Activated naive CD8-positive, alpha-beta T cell treated with anti-CD3 and anti-CD28 coated beads, Interleukin-2, amount 10 ng/mL, durations not matched to agents 7 days and 5 days (primary cell): ENCODE results near the gene CEND1. TPM values are rescaled to one million over a fixed set of nuclear protein-coding genes. Genes with fewer than 3 reads are reported as not detected.

ENCODE experiments used
- ATAC-seq: fragments of 150-1000 bp; cut with Tn5 transposase; one replicate; pipeline ENCODE4 v1.10.0; 2021; ENCODE audit warnings: low read depth, moderate library complexity
- POLR2A ChIA-PET: fragments of 350-600 bp; sonication (Branson Sonifier 250); formaldehyde crosslinking; loops from one replicate; lab custom pipeline; 2021; ENCODE audit warnings: antibody characterized with exemption; lab: Charles Lee
- DNase-seq: peaks from one replicate; pipeline ENCODE4 v3.0.0; 2021
- H3K27ac Mint-ChIP-seq: one replicate; pipeline ENCODE4 v1.8.0; 2022; ENCODE audit warnings: mild to moderate bottlenecking, mixed read lengths
- H3K27me3 Mint-ChIP-seq: one replicate; pipeline ENCODE4 v1.8.0; 2022; ENCODE audit warnings: mild to moderate bottlenecking, moderate library complexity, mixed read lengths
- H3K36me3 Mint-ChIP-seq: one replicate; pipeline ENCODE4 v1.8.0; 2021; ENCODE audit warnings: mild to moderate bottlenecking, mixed read lengths
- H3K4me1 Mint-ChIP-seq: one replicate; pipeline ENCODE4 v1.8.0; 2021; ENCODE audit warnings: mixed read lengths
- H3K4me3 Mint-ChIP-seq: one replicate; pipeline ENCODE4 v1.8.0; 2022; ENCODE audit warnings: mild to moderate bottlenecking, moderate library complexity, mixed read lengths
- H3K9me3 Mint-ChIP-seq: one replicate; pipeline ENCODE4 v1.8.0; 2021; ENCODE audit warnings: mixed read lengths
- total RNA-seq, 2 experiments: library from RNA; stranded (reverse); gene quantifications; one replicate each; pipeline ENCODE4 v1.2.3, GENCODE V29; 2021

CEND1 gene
- total RNA-seq = under 1 TPM in 1 of 2 experiments, not detected in 1; 0.37 TPM

DNA sequence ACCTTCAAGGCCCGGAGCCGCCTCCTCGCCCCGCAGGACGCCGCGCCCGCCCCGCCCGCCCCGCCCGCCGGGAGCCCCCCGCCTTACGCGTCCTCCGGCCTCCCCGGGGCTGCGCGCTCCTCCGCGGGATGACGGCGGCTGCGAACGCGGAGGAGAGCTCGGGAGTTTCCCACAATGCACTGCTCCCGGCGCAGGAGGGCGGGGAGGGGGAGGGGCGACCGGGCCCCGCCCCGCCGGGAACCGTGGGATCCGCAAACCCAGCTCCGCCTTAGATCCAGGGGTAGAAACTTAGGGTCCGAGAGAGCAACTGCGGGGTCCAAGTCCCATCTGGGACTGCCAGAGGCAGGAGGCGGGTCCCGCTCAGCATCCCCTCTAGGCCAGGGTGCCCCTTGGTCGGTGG lies at the start of gene CEND1:
TSS of gene CEND1 (minus strand) at position 148 of the 400 bp plus-strand sequence. CDS start 1,514 bp downstream, outside the sequence.
- Mint-ChIP-seq H3K36me3 (peaks cover 3% of the 10 kb centered on the region), H3K4me3 (no peak within 1 kb of the TSS), H3K27ac (no peak within 1 kb of the TSS), H3K27me3 (no peaks in the 10 kb centered on the region), H3K9me3 (no peaks in the 10 kb centered on the region), H3K4me1 (peaks cover 5% of the 10 kb centered on the region)
- DNase-seq (no peak), ATAC-seq (peak; percentile 16)
- POLR2A ChIA-PET = interaction anchor here (0.6 to 3.5 kb wide), 3 partner anchors 12 to 17 kb away, joined by 3 to 20 read pairs (median 3); partner anchors contain the start of gene GATD1

DNA sequence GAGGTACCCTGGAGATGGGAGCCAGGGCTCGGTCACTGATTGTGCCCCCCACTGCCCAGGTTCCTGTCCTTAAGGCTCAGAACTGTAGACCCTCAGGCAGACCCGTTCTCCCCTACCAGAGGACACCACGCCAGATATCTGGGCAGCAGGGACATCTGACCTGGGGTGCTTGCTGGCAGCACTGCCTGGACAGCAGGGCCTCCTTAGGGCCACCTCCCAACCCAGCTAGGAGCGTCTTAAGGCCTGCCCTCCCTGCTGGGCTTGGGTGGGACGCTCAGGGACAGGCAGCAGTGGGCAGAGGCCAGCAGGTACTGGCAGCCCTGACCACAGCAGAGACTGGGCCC lies 49.4 kb upstream of the CEND1 start:
- DNase-seq = no peak
- Mint-ChIP-seq H3K4me3 (no peak overlapping the region), H3K9me3 (no peaks in the 10 kb centered on the region), H3K27ac (no peak overlapping the region), H3K27me3 (no peaks in the 10 kb centered on the region), H3K4me1 (peaks cover 12% of the 10 kb centered on the region), H3K36me3 (peaks cover 6% of the 10 kb centered on the region)
- ATAC-seq = no peak
- POLR2A ChIA-PET = no interaction called here

DNA sequence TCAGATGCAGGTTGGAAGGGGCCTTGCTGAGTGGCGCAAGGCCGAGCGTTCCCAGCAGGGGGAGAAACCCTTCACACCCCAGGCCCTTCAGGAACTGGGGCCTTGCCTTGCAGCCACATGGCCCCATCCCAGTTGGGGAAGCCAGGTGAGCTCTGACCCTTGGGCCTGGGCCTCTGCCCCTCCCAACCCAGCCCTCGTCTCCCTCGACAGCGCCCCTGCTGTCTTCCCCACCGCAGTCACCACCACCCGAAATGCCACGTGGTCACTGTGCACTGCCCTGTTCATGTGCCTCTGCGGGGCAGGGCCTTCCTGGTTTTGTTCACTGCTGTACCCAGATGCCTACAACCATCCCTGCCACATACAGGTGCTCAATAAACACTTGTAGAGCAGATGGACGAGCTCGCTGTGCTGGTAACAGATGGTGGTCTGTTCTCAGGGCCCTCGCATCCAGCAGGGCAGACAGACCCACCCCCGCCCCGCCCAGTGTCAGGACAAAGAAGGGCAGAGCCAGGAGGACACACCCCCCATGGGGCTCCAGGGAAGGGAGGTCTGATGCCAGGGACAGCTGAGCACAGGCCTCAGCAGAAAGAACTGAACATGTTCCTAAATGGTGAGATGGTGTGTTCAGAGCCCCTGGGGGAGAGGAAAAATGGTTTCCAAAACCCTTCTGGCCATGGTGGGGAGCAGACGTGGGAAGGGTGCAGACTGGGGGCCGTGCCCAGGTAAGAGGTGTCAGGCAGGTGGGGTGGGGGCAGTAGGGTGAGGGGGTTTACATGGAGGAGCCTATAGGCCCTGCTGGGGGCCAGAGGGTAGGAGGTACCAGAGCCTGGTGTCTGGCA lies 48.8 kb upstream of the CEND1 start:
- DNase-seq (no peak), ATAC-seq (no peak)
- Mint-ChIP-seq H3K27ac (no peak overlapping the region), H3K4me3 (no peak overlapping the region), H3K27me3 (no peaks in the 10 kb centered on the region), H3K4me1 (peaks cover 12% of the 10 kb centered on the region), H3K9me3 (no peaks in the 10 kb centered on the region), H3K36me3 (peaks cover 6% of the 10 kb centered on the region)
- POLR2A ChIA-PET = interaction anchor here (0.6 kb wide), 1 partner anchor 28 kb away, joined by 3 read pairs; no protein-coding TSS in a partner anchor

DNA sequence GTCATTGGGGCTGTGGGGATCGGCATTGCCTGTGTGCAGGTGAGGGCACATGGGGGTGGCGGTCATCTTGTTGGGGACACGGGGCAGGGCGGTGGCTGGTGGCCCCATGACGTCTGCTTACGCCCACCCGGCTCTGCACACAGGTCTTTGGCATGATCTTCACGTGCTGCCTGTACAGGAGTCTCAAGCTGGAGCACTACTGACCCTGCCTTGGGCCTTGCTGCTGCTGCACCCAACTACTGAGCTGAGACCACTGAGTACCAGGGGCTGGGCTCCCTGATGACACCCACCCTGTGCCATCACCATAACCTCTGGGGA lies 48.1 kb upstream of the CEND1 start:
- no peak overlapping the region for H3K27ac Mint-ChIP-seq
- H3K27me3 Mint-ChIP-seq = no peaks in the 10 kb centered on the region
- no peak overlapping the region for H3K4me3 Mint-ChIP-seq
- POLR2A ChIA-PET = interaction anchor here (0.6 kb wide), 1 partner anchor 27 kb away, joined by 3 read pairs; no protein-coding TSS in a partner anchor
- H3K36me3 Mint-ChIP-seq = peaks cover 6% of the 10 kb centered on the region
- H3K4me1 Mint-ChIP-seq = peaks cover 10% of the 10 kb centered on the region
- ATAC-seq = no peak
- no peak for DNase-seq
- no peaks in the 10 kb centered on the region for H3K9me3 Mint-ChIP-seq

DNA sequence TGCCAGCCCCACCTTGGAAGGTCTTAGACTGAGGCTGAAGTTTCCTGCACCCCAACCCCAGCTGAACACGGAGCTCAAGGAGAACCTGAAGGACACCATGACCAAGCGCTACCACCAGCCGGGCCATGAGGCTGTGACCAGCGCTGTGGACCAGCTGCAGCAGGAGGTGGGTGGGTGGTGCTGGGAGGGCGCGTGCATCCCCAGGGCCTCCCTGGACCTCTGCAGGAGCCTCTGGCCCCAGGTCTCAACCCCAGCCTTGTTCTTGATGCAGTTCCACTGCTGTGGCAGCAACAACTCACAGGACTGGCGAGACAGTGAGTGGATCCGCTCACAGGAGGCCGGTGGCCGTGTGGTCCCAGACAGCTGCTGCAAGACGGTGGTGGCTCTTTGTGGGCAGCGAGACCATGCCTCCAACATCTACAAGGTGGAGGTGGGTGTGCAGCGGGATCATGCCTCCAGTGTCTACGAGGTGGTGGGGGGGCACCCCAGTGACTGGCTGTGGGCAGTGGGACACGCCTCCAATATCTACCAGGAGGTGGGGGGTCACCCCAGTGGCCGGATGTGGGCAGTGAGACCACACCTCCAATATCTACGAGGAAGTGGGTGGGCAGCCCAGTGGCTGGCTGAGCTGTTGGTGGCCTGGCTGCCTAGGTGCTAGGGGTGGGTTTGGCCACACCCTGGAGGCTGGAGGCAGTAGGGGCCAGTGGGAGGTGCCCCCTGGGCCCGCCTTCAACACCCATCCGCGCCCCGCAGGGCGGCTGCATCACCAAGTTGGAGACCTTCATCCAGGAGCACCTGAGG lies 47.5 kb upstream of the CEND1 start:
- H3K27ac Mint-ChIP-seq = no peak overlapping the region
- peaks cover 10% of the 10 kb centered on the region for H3K4me1 Mint-ChIP-seq
- no peaks in the 10 kb centered on the region for H3K27me3 Mint-ChIP-seq
- no peak overlapping the region for H3K4me3 Mint-ChIP-seq
- DNase-seq = no peak
- POLR2A ChIA-PET = no interaction called here
- no peak for ATAC-seq
- H3K9me3 Mint-ChIP-seq = no peaks in the 10 kb centered on the region
- peaks cover 6% of the 10 kb centered on the region for H3K36me3 Mint-ChIP-seq

DNA sequence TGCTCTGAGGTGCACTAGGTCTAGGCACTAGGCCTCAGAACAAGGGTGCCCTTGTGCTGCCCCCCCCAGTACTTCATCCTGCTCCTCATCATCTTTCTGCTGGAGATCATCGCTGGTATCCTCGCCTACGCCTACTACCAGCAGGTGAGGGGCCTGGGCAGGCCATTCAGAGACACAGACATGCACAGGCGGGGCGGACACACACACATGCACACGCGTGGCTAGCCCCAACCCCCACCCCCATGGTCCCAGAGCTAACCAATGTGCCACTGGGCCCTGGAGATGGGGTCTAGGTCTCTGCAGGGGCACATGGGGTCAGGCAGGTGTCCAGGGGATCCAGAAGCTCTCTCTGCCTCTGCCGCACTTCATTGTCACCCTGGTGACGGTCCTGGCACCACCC lies 46.8 kb upstream of the CEND1 start:
- Mint-ChIP-seq H3K27me3 (peaks cover 3% of the 10 kb centered on the region), H3K9me3 (no peaks in the 10 kb centered on the region), H3K4me3 (no peak overlapping the region), H3K36me3 (peaks cover 6% of the 10 kb centered on the region), H3K27ac (no peak overlapping the region), H3K4me1 (peaks cover 10% of the 10 kb centered on the region)
- POLR2A ChIA-PET = interaction anchor here (0.5 kb wide), 1 partner anchor 14 kb away, joined by 3 read pairs; no protein-coding TSS in a partner anchor
- DNase-seq (no peak), ATAC-seq (no peak)

DNA sequence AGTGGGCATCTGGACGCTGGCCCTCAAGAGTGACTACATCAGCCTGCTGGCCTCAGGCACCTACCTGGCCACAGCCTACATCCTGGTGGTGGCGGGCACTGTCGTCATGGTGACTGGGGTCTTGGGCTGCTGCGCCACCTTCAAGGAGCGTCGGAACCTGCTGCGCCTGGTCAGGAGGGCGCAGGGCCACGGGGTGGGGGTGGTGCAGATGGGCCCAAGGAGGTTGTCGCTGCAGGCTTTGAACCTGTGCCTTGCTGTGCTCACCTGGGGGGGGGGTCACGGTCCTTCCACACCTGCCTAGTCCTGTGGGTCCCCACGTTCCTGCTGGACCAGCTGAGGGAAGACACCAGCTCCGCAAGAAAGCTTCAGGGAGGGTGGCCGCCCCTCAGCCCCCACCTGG lies 46.4 kb upstream of the CEND1 start:
- H3K4me1 Mint-ChIP-seq = peaks cover 10% of the 10 kb centered on the region
- ATAC-seq (no peak), DNase-seq (no peak)
- H3K27me3 Mint-ChIP-seq = peaks cover 7% of the 10 kb centered on the region
- no peaks in the 10 kb centered on the region for H3K9me3 Mint-ChIP-seq
- no peak overlapping the region for H3K4me3 Mint-ChIP-seq
- POLR2A ChIA-PET = interaction anchor here (0.5 kb wide), 1 partner anchor 13 kb away, joined by 3 read pairs; no protein-coding TSS in a partner anchor
- peaks cover 6% of the 10 kb centered on the region for H3K36me3 Mint-ChIP-seq
- H3K27ac Mint-ChIP-seq = no peak overlapping the region

DNA sequence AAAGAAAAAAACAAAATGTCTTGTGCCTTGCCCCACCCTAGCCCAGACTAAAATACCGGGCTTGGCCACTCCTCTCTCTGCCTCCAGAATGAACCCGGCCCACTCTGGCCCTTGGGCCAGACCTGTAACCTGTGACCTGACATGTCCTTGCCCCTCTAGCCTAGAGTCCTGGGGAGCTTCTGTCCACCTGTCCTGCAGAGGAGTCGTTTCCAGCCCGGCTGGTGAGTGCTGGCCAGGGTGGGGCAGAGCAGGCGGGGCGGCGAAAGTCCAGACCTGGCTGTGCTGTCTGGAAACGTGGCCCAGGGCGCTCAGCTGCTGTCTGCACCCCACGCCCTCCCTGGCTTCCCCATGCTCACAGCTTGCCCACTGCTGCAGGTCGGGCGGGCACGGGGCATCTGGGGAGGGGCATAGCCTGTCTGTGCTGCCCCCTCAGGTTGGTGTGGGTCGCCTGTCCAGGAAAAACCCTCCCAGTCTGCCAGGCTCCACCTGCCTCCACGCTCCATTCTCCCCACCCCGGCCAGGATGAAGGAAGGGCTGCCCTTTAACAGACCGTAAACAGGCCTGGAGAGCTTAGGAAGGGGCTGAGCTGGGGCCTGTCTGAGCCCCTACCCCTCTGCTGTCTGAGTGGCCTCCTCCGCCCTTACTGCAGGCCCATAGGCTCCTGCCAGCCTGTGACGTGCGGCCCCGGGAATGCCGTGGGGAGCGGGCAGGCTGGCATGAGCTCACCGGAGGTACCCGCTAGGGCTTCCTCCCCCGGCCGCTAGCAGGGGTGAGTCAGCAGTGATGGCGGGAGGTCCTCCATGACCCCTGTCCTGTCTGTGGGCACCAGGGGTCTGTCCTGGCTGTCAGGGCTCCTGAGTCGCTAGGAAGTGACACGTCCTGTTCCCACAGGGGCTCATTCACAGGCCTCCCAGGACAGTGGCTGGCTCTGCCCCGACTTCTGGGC lies 44.8 kb upstream of the CEND1 start:
- H3K36me3 Mint-ChIP-seq = peaks cover 3% of the 10 kb centered on the region
- ATAC-seq (no peak), DNase-seq (no peak)
- H3K4me3 Mint-ChIP-seq = peak overlapping the region; percentile 16
- H3K27ac Mint-ChIP-seq = no peak overlapping the region
- POLR2A ChIA-PET = interaction anchor here (0.6 to 9.6 kb wide), 4 partner anchors 7 to 525 kb away, joined by 3 to 67 read pairs (median 12); partner anchors contain the start of genes PNPLA2, POLR2L and TSPAN4
- peaks cover 5% of the 10 kb centered on the region for H3K4me1 Mint-ChIP-seq
- peaks cover 11% of the 10 kb centered on the region for H3K27me3 Mint-ChIP-seq
- H3K9me3 Mint-ChIP-seq = no peaks in the 10 kb centered on the region

DNA sequence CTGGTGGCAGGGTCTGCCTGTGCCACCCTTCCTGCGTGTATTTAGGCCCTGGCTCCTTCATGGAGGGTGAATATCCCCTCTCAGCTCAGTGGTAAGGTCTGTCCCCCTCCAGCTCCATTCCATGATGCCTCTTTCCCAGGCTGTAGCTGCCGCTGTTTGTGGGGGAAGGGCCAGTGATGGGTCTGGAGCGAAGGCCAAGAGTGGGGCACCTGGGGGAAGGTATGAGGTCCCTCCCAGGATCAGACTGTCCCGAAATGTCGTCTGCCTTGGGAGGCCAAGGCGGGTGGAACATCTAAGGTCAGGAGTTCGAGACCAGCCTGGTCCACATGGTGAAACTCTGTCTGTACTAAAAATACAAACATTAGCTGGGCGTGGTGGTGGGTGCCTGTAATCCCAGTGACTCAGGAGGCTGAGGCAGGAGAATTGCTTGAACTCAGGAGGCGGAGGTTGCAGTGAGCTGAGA lies 44.0 kb upstream of the CEND1 start:
- Mint-ChIP-seq H3K4me1 (peaks cover 10% of the 10 kb centered on the region), H3K4me3 (peak overlapping the region; percentile 62), H3K27me3 (peaks cover 19% of the 10 kb centered on the region), H3K27ac (no peak overlapping the region), H3K9me3 (no peaks in the 10 kb centered on the region), H3K36me3 (peaks cover 3% of the 10 kb centered on the region)
- no peak for DNase-seq
- no peak for ATAC-seq
- POLR2A ChIA-PET = interaction anchor here (0.6 to 9.6 kb wide), 3 partner anchors 8 to 23 kb away, joined by 4 to 67 read pairs (median 20); partner anchors contain the start of genes PNPLA2, POLR2L and TSPAN4

DNA sequence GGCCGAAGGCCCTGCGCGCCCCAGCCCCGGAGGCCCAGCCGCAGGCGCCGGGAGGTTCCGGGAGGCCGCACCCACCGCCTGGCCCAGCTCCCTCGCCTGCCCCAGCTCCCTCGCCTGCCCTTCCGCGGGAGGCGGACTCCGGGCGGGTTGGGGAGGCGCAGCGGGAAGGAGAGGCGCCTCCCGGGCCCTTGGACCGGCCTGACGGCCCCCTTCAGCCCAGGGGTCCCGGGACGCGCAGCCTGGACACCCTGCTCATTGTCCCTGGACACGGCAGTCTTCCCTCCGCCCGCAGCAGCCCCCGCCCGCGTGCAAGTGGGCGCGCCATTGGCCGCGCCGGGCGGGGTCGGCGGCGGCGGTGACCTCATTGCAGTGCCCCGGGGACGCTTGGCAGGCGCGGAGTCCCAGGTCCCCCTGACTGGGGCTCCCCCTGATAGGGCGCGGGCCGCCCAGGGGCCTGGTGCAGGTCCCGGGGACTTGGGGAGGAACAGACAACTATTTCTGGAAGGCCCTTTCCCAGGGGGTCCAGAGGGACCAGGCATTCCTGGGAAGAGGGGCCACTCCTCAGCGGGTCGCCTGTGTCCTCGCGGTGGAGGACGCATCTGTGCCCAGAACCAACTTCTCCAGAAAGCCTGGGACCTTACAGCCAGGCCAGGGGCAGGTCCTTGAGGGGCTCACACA lies 43.4 kb upstream of the CEND1 start:
- Mint-ChIP-seq H3K4me1 (peaks cover 10% of the 10 kb centered on the region), H3K36me3 (no peaks in the 10 kb centered on the region), H3K27me3 (peaks cover 25% of the 10 kb centered on the region), H3K27ac (no peak overlapping the region), H3K4me3 (peak overlapping the region; percentile 62), H3K9me3 (no peaks in the 10 kb centered on the region)
- peak; percentile 19 for ATAC-seq
- POLR2A ChIA-PET = interaction anchor here (0.8 to 9.6 kb wide), 6 partner anchors 9 to 28 kb away, joined by 4 to 67 read pairs (median 10); partner anchors contain the start of genes PIDD1, PNPLA2, POLR2L and RPLP2
- peak; percentile 71 for DNase-seq

DNA sequence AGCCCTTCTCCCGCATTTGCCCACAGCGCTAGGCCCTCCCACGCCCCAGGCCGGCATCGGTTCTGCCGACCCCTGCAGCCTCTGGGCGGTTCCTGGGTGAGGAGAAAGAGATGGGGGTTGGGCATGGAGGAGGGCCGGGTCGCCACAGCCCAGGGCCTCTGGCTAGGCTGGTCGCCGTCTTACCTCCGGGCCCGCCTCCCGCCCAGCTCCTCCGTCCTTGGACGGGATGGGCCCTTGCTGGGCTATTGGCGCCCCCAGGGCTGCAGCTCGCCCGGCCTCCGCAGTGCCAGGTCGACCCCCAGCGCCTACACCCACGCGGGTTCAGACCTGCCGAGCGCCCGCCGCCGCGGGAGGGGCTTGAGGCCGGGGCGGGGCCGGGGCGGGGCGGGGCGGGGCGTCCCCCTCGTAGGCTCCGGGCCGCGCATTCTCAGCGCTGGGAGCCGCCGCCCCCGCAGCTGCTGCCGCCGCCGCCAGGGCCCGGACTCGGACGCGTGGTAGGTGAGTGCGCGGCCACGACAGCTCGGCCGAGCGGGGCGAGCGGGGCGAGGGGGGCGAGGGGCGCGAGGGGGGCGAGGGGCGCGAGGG lies 42.7 kb upstream of the CEND1 start, which contains the start of gene CD151:
TSS of gene CD151 (plus strand) at position 424 of the 585 bp plus-strand sequence. CDS start 3,118 bp downstream, outside the sequence.
- H3K4me3 Mint-ChIP-seq = peak within 1 kb of the TSS; percentile 62
- DNase-seq (peak; percentile 71), ATAC-seq (peak; percentile 48)
- peaks cover 1% of the 10 kb centered on the region for H3K36me3 Mint-ChIP-seq
- POLR2A ChIA-PET = interaction anchor here (0.5 to 9.6 kb wide), 7 partner anchors 9 to 88 kb away, joined by 4 to 67 read pairs (median 9); partner anchors contain the start of genes PIDD1, PNPLA2, POLR2L and RPLP2
- H3K9me3 Mint-ChIP-seq = no peaks in the 10 kb centered on the region
- H3K27me3 Mint-ChIP-seq = peaks cover 28% of the 10 kb centered on the region
- no peak within 1 kb of the TSS for H3K27ac Mint-ChIP-seq
- peaks cover 16% of the 10 kb centered on the region for H3K4me1 Mint-ChIP-seq
